Uterus (tissue), 4 donors: ENCODE results near the gene CMTM6. TPM values are rescaled to one million over a fixed set of nuclear protein-coding genes. Genes with fewer than 3 reads are reported as not detected.

Experiments used
- DNase-seq, 2 donors: peaks; one replicate each; pipeline ENCODE4 v3.0.0-alpha.2; 2019 to 2020
- H3K27ac ChIP-seq, 2 donors: fragments of 200-600 bp; sonication (generic); 1 replicate in 1 of 2; 2 replicates in 1 of 2; pipeline ENCODE4 v1.5.1; 2016 to 2018
- H3K27me3 ChIP-seq, 2 donors: fragments of 200-600 bp; sonication (generic); one replicate each; pipeline ENCODE4 v1.5.1; 2018 to 2019; ENCODE audit warnings: control low read depth in 1 of 2
- H3K36me3 ChIP-seq, 2 donors: fragments of 200-600 bp; sonication (generic); one replicate each; pipeline ENCODE4 v1.5.1; 2019; ENCODE audit warnings: control low read depth in 1 of 2
- H3K4me1 ChIP-seq, 2 donors: fragments of 200-600 bp; sonication (generic); one replicate each; pipeline ENCODE4 v1.5.1; 2018 to 2019; ENCODE audit warnings: control low read depth in 1 of 2
- H3K4me3 ChIP-seq, 2 donors: fragments of 200-600 bp; sonication (generic); 1 replicate in 1 of 2; 2 replicates in 1 of 2; pipeline ENCODE4 v1.5.1; 2018 to 2019; ENCODE audit warnings: mild to moderate bottlenecking in 1 of 2
- H3K9me3 ChIP-seq, 2 donors: fragments of 200-600 bp; sonication (generic); one replicate each; pipeline ENCODE4 v1.5.1; 2019; ENCODE audit warnings: control low read depth in 1 of 2
- POLR2A ChIP-seq, 2 donors: fragments of 450-650 bp; IDR thresholded peaks; one replicate each; pipeline ENCODE4 v1.6.1; 2016; ENCODE audit warnings: antibody characterized with exemption in 2 of 2, mild to moderate bottlenecking in 1 of 2, moderate library complexity in 1 of 2
- intact Hi-C: fragments of 100-400 bp; cut with DNase I; formaldehyde crosslinking; loops from one replicate; pipeline ENCODE4 v1.15.1; 2023; ENCODE audit warnings: low total_unique reads
- total RNA-seq, 4 donors: library from RNA; depleted of rRNA in 3 of 4; stranded (reverse); fragments of >200 nt in 3 of 4; gene quantifications; one replicate each; pipeline versions ENCODE4 v1.1.0 to v1.2.4, GENCODE V29; 2014 to 2023
- TF ChIP-seq, protein P1 (sequence below), 4 experiments: fragments of 200-600 bp in 2 of 4; fragments of 450-650 bp in 2 of 4; sonication (generic) in 2 of 4; IDR thresholded peaks; one replicate each; pipeline ENCODE4 v1.5.1; 2016 to 2019; ENCODE audit warnings: antibody characterized with exemption in 4 of 4, mild to moderate bottlenecking in 2 of 4, moderate library complexity in 1 of 4
- donor health status: DM: yes; HTN: yes; CAD: no.

The CMTM6 gene
- total RNA-seq, 4 donors from 2014 or later = 12.8 to 118 (median 52.4) TPM

DNA sequence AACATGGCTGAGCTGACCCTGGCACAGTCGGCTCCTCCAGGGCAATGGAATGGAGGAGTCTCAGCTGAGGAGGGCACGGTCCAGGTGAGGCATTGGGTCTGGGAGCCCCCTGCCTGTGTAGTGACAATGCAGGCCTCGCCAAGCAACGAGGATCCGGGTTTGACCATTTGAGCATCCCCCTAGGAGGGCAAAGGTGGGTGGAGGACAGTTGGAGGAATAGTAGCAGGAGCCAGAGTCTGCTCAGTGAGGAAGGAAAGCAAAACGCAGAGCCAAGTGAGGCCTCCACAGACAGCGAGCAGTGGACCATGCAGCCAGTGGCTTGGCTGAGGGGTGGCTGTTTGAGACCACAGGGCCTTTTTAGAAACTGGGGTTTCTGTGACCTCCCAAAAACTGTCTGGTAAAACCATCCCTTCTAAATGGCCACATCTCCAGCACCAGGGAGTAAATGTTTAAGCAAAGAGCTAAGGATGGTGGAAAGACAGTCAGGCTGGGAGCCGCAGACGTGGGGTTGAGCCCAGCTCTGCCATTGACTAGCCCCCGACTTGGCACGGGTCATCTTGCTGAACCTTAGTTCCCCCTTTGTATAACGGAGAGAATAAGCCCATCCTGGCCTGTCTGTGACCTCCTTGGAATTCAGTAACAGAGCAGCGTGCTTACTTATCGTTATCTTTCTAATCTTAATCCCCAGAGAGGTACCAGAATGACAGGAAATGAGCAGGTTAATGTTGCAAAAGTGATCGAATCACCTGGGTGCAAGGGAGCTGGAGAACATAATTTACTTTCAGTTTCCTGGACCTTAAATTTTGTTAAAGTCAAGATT is 46.8 kb downstream of the CMTM6 start:
- no peak for DNase-seq
- no peak overlapping the region for H3K4me3 ChIP-seq
- no peaks in the 10 kb centered on the region for H3K27me3 ChIP-seq
- H3K27ac ChIP-seq = no peak overlapping the region
- intact Hi-C loops = no loop called here
- no peak for TF ChIP-seq POLR2A (IDR thresholded peaks at IDR 0.05)
- TF ChIP-seq, protein P1, sequence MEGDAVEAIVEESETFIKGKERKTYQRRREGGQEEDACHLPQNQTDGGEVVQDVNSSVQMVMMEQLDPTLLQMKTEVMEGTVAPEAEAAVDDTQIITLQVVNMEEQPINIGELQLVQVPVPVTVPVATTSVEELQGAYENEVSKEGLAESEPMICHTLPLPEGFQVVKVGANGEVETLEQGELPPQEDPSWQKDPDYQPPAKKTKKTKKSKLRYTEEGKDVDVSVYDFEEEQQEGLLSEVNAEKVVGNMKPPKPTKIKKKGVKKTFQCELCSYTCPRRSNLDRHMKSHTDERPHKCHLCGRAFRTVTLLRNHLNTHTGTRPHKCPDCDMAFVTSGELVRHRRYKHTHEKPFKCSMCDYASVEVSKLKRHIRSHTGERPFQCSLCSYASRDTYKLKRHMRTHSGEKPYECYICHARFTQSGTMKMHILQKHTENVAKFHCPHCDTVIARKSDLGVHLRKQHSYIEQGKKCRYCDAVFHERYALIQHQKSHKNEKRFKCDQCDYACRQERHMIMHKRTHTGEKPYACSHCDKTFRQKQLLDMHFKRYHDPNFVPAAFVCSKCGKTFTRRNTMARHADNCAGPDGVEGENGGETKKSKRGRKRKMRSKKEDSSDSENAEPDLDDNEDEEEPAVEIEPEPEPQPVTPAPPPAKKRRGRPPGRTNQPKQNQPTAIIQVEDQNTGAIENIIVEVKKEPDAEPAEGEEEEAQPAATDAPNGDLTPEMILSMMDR (IDR thresholded peaks at IDR 0.05) = no peak
- H3K4me1 ChIP-seq = no peaks in the 10 kb centered on the region
- H3K9me3 ChIP-seq = no peaks in the 10 kb centered on the region
- H3K36me3 ChIP-seq = no peaks in the 10 kb centered on the region

DNA sequence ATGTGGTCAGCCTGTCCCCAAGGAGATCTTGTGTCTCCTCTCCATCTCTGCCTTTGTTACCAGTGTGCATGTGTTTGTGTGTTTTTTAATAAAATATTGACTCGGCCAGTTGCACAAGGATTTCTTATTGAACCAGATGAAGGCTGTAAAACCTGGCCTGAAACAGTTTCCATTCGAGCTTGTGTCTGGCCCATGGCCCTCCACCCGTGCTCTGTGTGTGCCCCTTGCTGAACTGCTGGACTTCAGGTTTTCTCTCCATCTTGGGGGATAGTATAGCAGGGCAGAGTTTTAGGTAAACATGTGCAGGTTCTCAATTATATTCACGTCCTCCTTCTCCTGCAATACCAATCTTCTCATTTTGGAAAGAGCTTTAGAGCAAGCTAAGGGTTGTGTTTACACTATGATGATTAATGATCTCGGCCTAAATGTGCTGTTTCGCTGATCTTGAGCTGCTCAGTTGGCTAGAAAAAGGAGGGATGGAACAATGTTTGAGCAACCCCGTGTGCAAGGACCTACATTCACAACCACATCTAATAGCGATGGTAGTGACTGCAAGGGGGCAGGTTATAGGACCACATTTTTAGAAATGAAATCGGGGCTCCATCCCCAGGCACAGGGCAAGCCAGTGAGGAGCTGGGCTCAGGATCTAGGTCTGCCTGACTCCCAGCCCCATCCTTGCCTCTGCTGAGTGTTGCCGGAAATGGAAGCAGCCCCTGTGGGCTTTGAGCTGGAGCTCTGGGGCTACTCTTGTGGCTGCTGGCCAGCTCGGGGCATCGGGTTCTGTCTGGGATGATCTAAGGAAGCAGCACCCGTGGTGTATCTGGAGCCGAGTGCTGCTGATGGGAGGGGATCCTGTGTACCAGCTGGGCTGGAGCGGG is 47.7 kb downstream of the CMTM6 start:
- H3K36me3 ChIP-seq = no peaks in the 10 kb centered on the region
- no peak for TF ChIP-seq POLR2A (IDR thresholded peaks at IDR 0.05)
- TF ChIP-seq, protein P1 (IDR thresholded peaks at IDR 0.05) = no peak

DNA sequence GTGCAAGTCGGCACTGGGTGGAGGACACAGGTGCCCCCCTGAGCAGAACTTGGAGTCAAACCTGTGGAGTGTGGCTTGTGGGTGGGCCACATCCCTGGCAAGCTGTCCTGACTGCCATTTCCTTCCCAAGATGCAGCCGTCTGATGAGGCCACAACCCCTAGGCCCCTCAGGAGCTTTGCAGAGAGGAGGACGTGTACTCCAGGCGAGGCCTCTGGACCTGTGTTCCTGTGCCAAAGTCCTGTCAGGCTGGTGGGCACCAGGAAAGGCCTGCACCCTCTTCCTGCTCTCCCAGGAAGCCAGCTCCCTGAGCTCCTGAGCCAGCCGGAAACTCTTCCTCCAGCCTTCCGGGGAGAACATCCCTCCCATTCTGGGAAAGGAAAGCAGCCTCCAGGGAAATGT is 48.5 kb downstream of the CMTM6 start:
- intact Hi-C loops = no loop called here
- H3K4me3 ChIP-seq = no peak overlapping the region
- no peaks in the 10 kb centered on the region for H3K9me3 ChIP-seq
- H3K36me3 ChIP-seq = no peaks in the 10 kb centered on the region
- no peaks in the 10 kb centered on the region for H3K4me1 ChIP-seq
- TF ChIP-seq, protein P1 (IDR thresholded peaks at IDR 0.05) = no peak
- TF ChIP-seq POLR2A (IDR thresholded peaks at IDR 0.05) = no peak
- H3K27me3 ChIP-seq = no peaks in the 10 kb centered on the region
- H3K27ac ChIP-seq = no peak overlapping the region
- no peak for DNase-seq

More for the DNA sequence above, 47.7 kb downstream of the CMTM6 start:
- no peaks in the 10 kb centered on the region for H3K9me3 ChIP-seq
- intact Hi-C loops = no loop called here
- no peak overlapping the region for H3K4me3 ChIP-seq
- no peaks in the 10 kb centered on the region for H3K4me1 ChIP-seq
- no peak overlapping the region for H3K27ac ChIP-seq
- no peaks in the 10 kb centered on the region for H3K27me3 ChIP-seq
- DNase-seq = no peak

DNA sequence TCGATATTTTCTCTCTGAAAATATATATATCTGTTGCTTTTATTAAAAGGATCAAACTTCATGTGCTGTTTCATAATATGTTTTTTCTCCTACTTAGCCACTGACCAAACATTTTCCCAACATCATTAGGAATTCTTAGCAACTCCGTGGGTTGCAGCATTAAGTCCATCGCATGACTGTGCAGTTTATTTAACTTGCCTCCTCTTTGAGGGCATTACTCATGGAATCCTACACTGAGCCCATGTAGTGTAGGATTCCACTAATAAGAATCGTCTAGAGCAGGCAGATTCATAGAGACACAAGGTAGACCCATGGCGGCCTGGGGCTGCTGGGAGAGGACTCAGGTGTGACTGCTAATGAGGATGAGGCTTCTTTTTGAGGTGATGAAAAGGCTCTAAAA is 49.3 kb downstream of the CMTM6 start:
- no peaks in the 10 kb centered on the region for H3K36me3 ChIP-seq
- H3K4me3 ChIP-seq = no peak overlapping the region
- no peaks in the 10 kb centered on the region for H3K27me3 ChIP-seq
- no peaks in the 10 kb centered on the region for H3K9me3 ChIP-seq
- no peak for DNase-seq
- TF ChIP-seq, protein P1 (IDR thresholded peaks at IDR 0.05) = no peak
- no peak for TF ChIP-seq POLR2A (IDR thresholded peaks at IDR 0.05)
- intact Hi-C loops = no loop called here
- H3K4me1 ChIP-seq = no peaks in the 10 kb centered on the region
- H3K27ac ChIP-seq = no peak overlapping the region

DNA sequence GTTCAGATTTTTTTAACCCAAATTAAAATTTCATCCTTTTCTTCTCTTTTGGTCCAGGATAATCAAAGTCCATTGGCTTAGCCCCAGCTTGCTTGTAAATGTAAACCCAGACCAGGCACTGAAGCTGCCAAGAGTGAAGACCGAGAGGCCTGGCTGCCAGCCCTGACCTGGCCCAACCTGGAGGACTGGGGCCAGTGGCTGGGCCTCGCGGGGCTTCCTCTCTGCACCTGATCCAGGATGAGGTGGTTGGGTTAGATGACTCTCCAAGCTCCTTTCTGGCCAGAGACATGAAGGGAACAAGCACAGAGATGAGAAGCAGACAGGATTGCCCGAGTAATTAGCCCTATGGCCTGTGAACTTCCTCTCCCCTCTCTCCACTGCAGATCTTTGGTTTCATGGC is 50.6 kb downstream of the CMTM6 start:
- TF ChIP-seq POLR2A (IDR thresholded peaks at IDR 0.05) = no peak
- TF ChIP-seq, protein P1 (IDR thresholded peaks at IDR 0.05) = no peak
- Histone ChIP-seq H3K27me3 (no peaks in the 10 kb centered on the region), H3K4me1 (no peaks in the 10 kb centered on the region), H3K4me3 (no peak overlapping the region), H3K9me3 (no peaks in the 10 kb centered on the region), H3K27ac (no peak overlapping the region), H3K36me3 (no peaks in the 10 kb centered on the region)
- no peak for DNase-seq
- intact Hi-C loops = no loop called here
